Psoas muscle (tissue), 8 donors: Measurements from ENCODE around the gene SAPCD1. TPM values are rescaled to one million over a fixed set of nuclear protein-coding genes. Genes with fewer than 3 reads are reported as not detected.

Experiments
- ATAC-seq, 4 donors: fragments of 200-7000 bp; cut with Tn5 transposase; one replicate each; pipeline ENCODE4 v1.9.1; 2020; ENCODE audit warnings: moderate library complexity in 3 of 4, mild to moderate bottlenecking in 2 of 4
- DNase-seq, 2 donors: peaks; one replicate each; pipeline ENCODE4 v3.0.0-alpha.2; 2020
- H3K27ac ChIP-seq: fragments of 200-600 bp; one replicate; pipeline ENCODE4 v1.8.0; 2022
- H3K27me3 ChIP-seq, 3 donors: fragments of 200-600 bp in 1 of 3; one replicate each; pipeline versions ENCODE4 v1.6.1 to v1.8.0; 2013 to 2022; ENCODE audit warnings: low read length in 2 of 3, mild to moderate bottlenecking in 2 of 3, moderate library complexity in 1 of 3; ENCODE audit not compliant: insufficient read depth in 3 of 3
- H3K36me3 ChIP-seq, 2 donors: fragments of 200-600 bp in 1 of 2; one replicate each; pipeline versions ENCODE4 v1.6.1 to v1.8.0; 2013 to 2022; ENCODE audit warnings: low read depth in 1 of 2, mild to moderate bottlenecking in 1 of 2, moderate library complexity in 1 of 2; ENCODE audit not compliant: insufficient read depth in 1 of 2
- H3K4me1 ChIP-seq: fragments of 200-600 bp; one replicate; pipeline ENCODE4 v1.8.0; 2022
- H3K4me3 ChIP-seq: fragments of 200-600 bp; one replicate; pipeline ENCODE4 v1.8.0; 2022; ENCODE audit warnings: mild to moderate bottlenecking
- H3K9me3 ChIP-seq: fragments of 200-600 bp; one replicate; pipeline ENCODE4 v1.8.0; 2022
- WGBS, 3 donors: extraction: QIAGEN DNeasy Blood & Tissue Kit; methylation state at CpG; one replicate each; pipeline versions ENCODE4 v1.1.6 to v1.1.7; 2013; 5-methylcytosine and 5-hydroxymethylcytosine counted together
- intact Hi-C, 2 donors: fragments of 100-400 bp; cut with DNase I; formaldehyde crosslinking; loops; one replicate each; pipeline versions ENCODE4 v1.11.0 to v1.14.2; 2022
- long read RNA-seq, 2 donors: library from polyadenylated mRNA; unstranded; transcript quantifications; one replicate each; pipeline ENCODE4 v2.0.0, GENCODE V29; 2021
- polyA plus RNA-seq, 3 donors: library from polyadenylated mRNA; stranded (reverse); fragments of 200-250 nt; gene quantifications; one replicate each; pipeline ENCODE4 v1.2.3, GENCODE V29; 2013
- total RNA-seq, 4 donors: library from RNA; stranded (reverse); fragmentation: NEBNext Ultra II Directional in 2 of 4; extraction: Animal tissue kit (Norgen Biotek cat#: 25700) in 2 of 4; gene quantifications; one replicate each; pipeline versions ENCODE4 v1.2.1 to v1.2.4, GENCODE V29; 2021 to 2023
- TF ChIP-seq, protein P1 (sequence below): fragments of 200-600 bp; IDR thresholded peaks from one replicate; pipeline ENCODE4 v1.8.0; 2022; ENCODE audit warnings: antibody characterized with exemption
- donor health status: healthy with polysubstance abuse.
- donor health status: DM: no; HTN: no; CAD: no; lungs with moderate emphysema.
- donor health status: Bipolar disorder and iron deficiency.
- donor health status: healthy.
- donor health status: DM: yes; HTN: yes; CAD: no.
- donor health status: DM: no; HTN: no; CAD: no.
- donor health status: DM: no; HTN: no; CAD: no.
- donor health status: DM: yes; HTN: yes; CAD: no.

SAPCD1 gene
- total RNA-seq, result under 1 TPM in 1 of 4 donors, not detected in 3; 0.59 TPM
- under 1 TPM; 0.13 to 0.78 (median 0.23) TPM for polyA plus RNA-seq
- long read RNA-seq, donor 1, result 0 reads
- long read RNA-seq, donor 2, result 0 reads

DNA sequence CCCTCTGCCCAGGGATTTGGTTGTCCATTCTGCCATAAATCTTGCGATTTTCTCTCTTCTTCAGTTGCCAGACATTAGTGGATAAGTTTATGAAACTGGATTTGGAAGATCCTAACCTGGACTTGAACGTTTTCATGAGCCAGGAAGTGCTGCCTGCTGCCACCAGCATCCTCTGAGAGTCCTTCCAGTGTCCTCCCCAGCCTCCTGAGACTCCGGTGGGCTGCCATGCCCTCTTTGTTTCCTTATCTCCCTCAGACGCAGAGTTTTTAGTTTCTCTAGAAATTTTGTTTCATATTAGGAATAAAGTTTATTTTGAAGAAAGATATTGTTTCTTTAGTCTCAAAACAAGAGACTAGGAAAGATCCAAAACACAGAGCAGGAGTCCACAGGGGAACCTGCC lies at the start of gene SAPCD1:
Gene SAPCD1 (plus strand): TSS at position 301 of the 400 bp plus-strand sequence. CDS start 399 bp downstream, outside the sequence.
- no peak for DNase-seq
- WGBS, 3 donors, result 76 to 84% (median 79%) methylated on average over 4 of the region's 4 CpGs
- no peak for ATAC-seq
- H3K36me3 ChIP-seq, result peaks cover 0 to 30% of the 10 kb centered on the region in 2 donors
- no peaks in the 10 kb centered on the region for H3K9me3 ChIP-seq
- intact Hi-C loops, result no loop called here
- no peak within 1 kb of the TSS for H3K4me3 ChIP-seq
- no peaks in the 10 kb centered on the region for H3K27me3 ChIP-seq
- H3K27ac ChIP-seq, result no peak within 1 kb of the TSS
- H3K4me1 ChIP-seq, result no peaks in the 10 kb centered on the region
- TF ChIP-seq, protein P1, sequence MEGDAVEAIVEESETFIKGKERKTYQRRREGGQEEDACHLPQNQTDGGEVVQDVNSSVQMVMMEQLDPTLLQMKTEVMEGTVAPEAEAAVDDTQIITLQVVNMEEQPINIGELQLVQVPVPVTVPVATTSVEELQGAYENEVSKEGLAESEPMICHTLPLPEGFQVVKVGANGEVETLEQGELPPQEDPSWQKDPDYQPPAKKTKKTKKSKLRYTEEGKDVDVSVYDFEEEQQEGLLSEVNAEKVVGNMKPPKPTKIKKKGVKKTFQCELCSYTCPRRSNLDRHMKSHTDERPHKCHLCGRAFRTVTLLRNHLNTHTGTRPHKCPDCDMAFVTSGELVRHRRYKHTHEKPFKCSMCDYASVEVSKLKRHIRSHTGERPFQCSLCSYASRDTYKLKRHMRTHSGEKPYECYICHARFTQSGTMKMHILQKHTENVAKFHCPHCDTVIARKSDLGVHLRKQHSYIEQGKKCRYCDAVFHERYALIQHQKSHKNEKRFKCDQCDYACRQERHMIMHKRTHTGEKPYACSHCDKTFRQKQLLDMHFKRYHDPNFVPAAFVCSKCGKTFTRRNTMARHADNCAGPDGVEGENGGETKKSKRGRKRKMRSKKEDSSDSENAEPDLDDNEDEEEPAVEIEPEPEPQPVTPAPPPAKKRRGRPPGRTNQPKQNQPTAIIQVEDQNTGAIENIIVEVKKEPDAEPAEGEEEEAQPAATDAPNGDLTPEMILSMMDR, result no peak

DNA sequence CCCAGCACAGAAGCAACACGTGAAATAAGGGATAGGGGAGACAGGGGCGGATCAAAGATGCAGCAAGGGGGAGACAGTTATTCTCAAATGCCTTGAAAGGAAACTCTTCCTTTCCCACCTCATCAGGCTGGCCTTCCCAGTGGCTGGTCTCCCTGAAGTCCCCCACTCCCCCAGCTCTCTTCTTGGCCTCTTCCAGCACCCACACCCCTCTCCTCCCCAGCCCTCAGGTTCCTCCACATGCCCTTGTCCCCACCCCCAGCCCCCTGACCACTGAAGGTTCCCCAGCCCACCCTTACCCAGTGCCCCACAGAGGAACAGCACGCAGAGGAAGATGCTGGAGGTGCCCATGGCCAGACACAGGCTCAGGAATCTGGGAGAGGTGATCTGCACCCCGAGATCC lies 49.0 kb upstream of the SAPCD1 start:
- intact Hi-C loops, result no loop called here
- H3K27me3 ChIP-seq, result no peaks in the 10 kb centered on the region
- WGBS, 3 donors, result 76 to 87% (median 81%) methylated on average over 4 of the region's 4 CpGs
- no peaks in the 10 kb centered on the region for H3K9me3 ChIP-seq
- TF ChIP-seq, protein P1, result no peak
- DNase-seq (no peak), ATAC-seq (no peak)
- no peak overlapping the region for H3K4me3 ChIP-seq
- no peak overlapping the region for H3K27ac ChIP-seq
- no peaks in the 10 kb centered on the region for H3K36me3 ChIP-seq
- H3K4me1 ChIP-seq, result no peaks in the 10 kb centered on the region

DNA sequence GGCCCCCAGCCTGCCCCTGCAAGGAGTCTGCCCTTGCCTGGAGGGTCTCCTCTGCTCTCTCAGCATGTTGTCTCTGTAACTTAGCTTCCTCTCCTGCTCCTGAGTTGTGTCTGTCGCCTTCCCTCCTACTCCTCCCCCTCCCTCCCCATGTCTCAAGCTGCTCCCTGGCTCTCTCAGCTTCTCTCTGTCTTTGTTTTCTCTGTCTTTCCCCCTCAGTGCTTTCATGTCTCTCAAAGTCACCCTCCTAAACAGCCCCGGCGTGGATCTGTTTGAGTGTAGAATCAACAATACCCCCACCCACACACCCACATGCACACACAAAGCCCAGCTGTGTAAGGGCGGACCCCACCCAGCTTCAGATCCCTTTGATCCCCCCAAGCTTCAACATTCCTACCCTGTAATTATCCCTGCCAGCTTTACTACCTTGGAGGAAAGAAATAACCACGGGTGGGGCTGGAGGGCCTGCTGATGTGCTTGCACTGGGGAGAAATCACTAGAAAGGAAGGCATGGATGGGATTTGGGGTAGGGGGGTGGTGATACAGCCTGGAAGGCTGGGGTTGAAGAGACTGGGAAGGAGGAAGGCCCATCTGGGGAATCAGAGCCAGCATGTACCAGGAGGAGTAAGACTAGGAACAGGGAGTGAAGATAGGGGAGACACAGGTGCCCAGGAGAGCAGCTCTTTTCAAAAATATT lies 48.3 kb upstream of the SAPCD1 start:
- no peaks in the 10 kb centered on the region for H3K4me1 ChIP-seq
- TF ChIP-seq, protein P1, result no peak
- H3K27ac ChIP-seq, result no peak overlapping the region
- no peak overlapping the region for H3K4me3 ChIP-seq
- ATAC-seq (no peak), DNase-seq (no peak)
- H3K36me3 ChIP-seq, result no peaks in the 10 kb centered on the region
- 64 to 73% (median 65%) methylated on average over 5 of the region's 5 CpGs for WGBS, 3 donors
- H3K27me3 ChIP-seq, result no peaks in the 10 kb centered on the region
- no peaks in the 10 kb centered on the region for H3K9me3 ChIP-seq
- intact Hi-C loops, result no loop called here

DNA sequence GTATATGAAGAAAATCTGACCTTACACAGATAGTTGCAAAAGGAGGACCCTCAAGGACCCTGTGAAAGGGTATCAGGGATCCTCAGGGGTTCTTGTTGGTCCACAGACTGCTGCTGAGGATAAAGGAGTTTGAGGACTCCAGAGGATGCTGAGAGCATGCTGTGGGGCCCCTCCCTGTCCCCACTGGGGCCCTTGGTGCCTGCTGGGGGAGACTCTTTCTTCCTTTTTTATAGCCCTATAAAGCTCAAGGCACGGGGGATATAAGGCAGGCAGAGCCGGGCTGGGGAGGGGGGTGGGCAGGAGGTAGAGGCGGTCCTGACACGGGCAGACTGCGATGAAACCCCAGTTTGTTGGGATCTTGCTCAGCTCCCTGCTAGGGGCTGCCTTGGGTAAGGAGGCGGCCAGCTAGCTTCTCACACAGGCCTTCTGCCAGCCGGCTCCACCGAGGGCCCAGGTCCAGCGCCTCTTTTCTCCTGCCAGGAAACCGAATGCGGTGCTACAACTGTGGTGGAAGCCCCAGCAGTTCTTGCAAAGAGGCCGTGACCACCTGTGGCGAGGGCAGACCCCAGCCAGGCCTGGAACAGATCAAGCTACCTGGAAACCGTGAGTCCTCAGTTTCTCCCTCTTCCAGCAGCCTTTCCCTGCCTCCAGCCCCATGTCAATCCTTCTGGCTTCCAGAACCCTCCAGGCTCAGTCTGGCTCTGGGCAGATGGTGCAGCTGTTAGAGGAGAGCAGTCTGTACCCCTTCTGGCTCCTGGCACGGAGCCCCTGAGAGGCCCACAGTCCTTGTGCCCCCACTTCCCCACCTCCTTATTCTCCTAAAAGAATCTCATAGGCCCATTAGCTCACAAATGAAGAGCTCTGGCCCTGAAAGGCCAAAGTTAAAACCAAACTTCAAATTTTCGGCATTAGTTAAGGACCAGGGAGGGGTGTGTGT lies 47.2 kb upstream of the SAPCD1 start, which contains the start of gene LY6G6D:
Gene LY6G6D (plus strand): TSS at position 327 of the 937 bp plus-strand sequence. CDS start 8 bp downstream, at position 335.
- 38 to 60% (median 43%) methylated on average over 14 to 16 of the region's 16 CpGs for WGBS, 3 donors
- Histone ChIP-seq H3K4me3 (no peak within 1 kb of the TSS), H3K27me3 (no peaks in the 10 kb centered on the region), H3K9me3 (no peaks in the 10 kb centered on the region), H3K4me1 (no peaks in the 10 kb centered on the region), H3K36me3 (no peaks in the 10 kb centered on the region), H3K27ac (no peak within 1 kb of the TSS)
- intact Hi-C loops, result no loop called here
- DNase-seq (no peak), ATAC-seq (no peak)
- TF ChIP-seq, protein P1, result no peak
